HG03460 (cell line): ENCODE results near the gene TTLL9.
A peak's percentile ranks its signal among the peaks of the same experiment; 100 is the strongest.

Source experiments
- ATAC-seq: cut with Tn5 transposase; IDR thresholded peaks from one replicate; pipeline ENCODE4 v1.9.1; 2021; ENCODE audit not compliant: unreplicated experiment

Gene TTLL9

GRCh38 chr20:31939661-31940060 lies 69.2 kb downstream of the TTLL9 start:
- no peak for ATAC-seq

- ATAC-seq, result no peak
Measured at GRCh38 chr20:31943052-31943471, 72.6 kb downstream of the TTLL9 start.

DNA sequence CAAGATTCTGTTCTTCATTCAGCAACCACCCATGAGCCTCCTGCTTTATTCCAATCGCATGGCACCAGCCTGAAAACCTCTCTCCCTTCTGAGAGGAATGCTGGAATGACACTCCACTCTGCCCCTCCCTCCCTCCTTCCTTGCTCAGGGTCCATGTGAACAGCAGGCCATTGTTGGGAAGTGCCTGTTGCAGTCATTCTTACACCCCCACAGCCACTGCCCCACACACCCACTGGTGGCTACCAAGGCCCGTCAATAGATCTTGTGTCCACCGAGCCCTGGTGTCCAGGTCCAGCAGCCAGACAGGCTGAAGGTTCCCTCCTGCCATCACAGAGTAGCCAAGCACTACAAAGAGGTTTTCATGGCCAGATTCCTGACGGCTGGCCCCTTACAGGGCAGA lies 74.9 kb downstream of the TTLL9 start:
- no peak for ATAC-seq

DNA sequence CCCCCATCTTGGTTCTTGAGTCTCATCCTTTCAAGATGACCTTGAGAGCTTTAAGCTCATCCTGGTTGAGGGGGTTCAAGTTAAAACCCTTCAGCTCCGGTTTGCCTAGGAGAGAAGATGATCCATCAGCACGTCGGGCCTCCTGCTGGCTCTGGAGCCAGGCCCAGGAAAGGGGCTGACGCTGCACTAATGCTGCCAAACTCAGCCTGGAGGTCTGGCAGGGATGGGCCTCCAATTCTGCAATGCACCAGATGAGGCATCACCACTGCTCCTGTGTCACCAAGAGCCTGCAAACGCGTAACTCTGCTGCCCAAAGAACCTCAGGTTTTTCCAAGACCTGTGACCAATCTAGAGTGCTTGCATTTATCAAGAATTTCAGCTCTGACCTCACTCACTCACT lies 75.4 kb downstream of the TTLL9 start:
- no peak for ATAC-seq

DNA sequence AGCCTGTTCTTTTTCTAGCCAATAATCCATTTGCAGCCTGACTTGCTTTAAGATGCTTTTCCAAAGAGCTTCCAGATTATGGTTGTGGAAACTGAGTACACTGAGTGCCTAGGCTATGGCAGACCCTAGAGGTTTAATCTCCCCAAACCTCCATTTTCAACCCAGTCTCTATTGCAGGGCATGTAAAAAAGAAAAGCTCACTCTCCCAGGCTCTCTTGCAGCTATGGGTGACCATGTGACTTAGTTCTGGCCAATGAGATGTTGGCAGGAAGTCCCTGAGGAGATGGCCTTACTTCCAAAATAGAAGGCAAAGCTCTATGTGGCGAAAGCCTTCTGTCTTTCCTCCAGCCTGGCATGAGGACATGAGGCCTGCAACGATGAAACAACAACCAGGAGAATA lies 77.6 kb downstream of the TTLL9 start:
- ATAC-seq, result no peak

- ATAC-seq, result no peak
Measured at GRCh38 chr20:31949877-31950646, 79.6 kb downstream of the TTLL9 start.

DNA sequence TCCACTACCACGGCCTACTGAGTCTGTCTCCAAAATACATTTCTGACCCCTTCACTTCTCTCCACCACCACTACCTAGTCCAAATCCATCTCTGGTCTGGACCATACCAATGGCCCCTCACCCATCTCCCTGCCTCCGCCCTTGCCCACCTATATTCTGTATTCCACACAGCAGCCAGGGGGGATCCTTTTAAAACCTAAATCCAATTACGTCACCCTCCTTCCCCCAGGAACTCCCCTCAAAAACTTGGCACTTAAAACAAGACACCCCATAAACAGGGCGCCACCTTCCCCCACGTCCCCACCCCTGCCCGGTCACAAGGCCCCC lies 80.7 kb downstream of the TTLL9 start:
- no peak for ATAC-seq

DNA sequence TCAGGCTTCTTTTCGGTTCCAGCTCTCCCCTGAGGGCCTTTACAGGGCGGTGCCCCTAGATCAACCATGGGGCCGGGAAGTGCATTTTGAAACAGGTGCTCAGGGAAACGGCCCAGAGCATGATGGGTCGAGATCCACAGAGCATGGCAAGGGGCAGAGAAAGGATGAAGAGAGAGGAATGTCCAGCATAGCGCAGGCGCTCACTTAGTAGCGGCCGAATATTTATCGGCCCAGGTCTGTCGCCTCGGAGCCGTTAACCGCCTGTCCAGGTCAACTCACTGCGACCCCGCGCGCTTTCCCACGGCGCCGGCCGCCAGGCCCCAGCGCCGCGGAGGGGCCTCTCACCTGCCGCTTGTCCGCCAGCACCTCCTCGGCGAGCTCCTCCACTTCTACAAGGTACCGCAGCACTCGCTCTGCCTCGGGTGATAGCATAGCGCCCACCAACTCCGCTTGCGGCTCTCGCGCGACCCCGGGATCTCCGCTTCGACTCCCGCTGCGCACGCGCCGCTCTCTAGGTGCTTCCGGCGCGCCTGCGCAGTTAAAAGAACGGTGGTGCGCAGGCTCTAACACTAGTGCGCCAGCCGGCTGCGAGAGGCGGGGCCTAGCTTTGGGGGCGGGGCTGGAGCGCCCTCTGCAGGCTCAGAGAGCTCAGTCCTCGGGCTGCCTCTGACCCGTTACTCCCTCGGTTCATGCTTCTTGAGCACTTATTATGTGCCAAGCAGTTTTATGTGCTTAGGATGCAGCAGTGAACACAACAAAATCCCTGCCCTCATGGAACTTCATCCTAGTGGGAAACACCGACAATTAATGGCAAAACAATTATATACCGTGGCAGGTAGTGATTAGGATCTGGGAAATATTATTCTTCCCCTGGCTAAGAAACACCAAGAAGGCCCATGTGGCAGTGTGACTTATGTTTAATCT lies 81.4 kb downstream of the TTLL9 start, which contains the start of gene PDRG1:
PDRG1 (minus strand) TSS at position 517 of the 924 bp plus-strand sequence; CDS start at position 432, 85 bp downstream.
- peak; percentile 87 for ATAC-seq

- no peak for ATAC-seq
Measured at GRCh38 chr20:31953556-31954148, 83.2 kb downstream of the TTLL9 start.

DNA sequence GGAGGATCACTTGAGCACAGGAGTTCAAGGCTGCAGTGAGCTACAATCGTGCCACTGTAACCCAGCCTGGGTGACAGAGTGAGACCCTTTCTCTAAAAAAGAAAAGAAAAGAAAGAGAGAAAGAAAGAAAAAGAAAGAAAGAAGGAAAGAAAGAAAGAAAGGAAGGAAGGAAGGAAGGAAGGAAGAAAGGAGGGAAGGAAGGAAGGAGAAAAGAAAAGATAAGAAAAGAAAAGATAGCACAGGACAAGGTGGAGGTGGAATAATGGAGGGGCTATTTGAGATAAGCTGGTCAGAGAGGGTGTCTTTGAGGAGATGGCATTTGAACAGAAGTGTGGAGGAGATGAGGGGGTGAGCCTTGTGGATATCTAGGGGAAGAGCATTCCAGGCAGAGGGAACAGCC lies 84.1 kb downstream of the TTLL9 start:
- no peak for ATAC-seq

GRCh38 chr20:31956556-31957526 lies 86.4 kb downstream of the TTLL9 start:
- no peak for ATAC-seq

GRCh38 chr20:31962761-31963160 lies 92.3 kb downstream of the TTLL9 start:
- no peak for ATAC-seq

DNA sequence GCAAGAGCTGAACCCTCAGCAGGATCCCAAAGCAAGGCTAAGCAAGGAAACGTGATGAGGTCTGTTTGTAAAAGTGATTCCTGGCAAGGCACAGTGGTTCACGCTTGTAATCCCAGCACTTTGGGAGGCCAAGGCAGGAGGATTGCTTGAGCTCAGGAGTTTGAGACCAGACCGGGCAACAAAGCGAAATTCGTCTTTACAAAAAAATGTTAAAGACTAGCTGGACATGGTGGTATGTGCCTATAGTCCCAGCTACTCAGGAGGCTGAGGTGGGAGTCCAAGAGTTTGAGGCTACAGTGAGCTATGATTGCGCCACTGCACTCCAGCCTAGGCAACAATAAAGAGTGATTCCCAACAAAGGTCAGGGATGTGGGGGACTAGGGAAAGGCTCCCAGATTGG lies 93.5 kb downstream of the TTLL9 start:
- ATAC-seq, result no peak

DNA sequence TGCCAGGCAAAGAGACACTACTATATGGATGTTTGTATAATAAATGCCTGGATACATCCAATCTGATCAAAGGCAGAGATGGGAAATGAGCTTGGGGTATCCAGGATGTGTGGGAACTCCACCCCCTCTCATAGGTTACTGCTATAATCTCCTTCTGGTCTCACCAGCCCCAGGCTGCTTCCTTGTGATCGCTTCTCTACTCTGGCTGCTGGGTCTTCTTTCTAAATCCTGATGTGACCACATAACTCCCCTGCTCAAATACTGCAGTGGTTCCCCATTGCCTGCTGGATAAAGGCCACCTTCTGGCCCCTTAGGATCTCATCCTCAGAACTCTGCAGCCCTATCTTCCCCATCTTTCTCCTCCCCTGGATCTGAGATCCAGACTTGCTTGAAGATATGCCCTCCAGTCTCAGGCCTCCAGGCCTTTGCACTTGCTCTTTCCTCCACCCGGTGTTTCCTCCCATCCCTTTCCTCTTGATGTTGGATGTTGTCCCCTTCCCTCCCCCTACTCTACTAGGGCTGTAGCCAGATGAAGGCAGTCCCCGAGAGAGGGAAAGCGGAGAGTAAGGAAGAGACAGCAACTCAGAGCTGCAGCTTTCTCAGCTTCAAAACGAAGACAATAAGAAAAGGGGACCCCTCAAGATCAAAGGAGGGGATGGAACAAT lies 96.7 kb downstream of the TTLL9 start:
- ATAC-seq, result no peak

- peak; percentile 13 for ATAC-seq
Measured at GRCh38 chr20:31967830-31968249, 97.4 kb downstream of the TTLL9 start, which contains the start of gene XKR7. TSS of gene XKR7 (plus strand) at chr20:31968151. CDS start at chr20:31968176, 25 bp downstream.

DNA sequence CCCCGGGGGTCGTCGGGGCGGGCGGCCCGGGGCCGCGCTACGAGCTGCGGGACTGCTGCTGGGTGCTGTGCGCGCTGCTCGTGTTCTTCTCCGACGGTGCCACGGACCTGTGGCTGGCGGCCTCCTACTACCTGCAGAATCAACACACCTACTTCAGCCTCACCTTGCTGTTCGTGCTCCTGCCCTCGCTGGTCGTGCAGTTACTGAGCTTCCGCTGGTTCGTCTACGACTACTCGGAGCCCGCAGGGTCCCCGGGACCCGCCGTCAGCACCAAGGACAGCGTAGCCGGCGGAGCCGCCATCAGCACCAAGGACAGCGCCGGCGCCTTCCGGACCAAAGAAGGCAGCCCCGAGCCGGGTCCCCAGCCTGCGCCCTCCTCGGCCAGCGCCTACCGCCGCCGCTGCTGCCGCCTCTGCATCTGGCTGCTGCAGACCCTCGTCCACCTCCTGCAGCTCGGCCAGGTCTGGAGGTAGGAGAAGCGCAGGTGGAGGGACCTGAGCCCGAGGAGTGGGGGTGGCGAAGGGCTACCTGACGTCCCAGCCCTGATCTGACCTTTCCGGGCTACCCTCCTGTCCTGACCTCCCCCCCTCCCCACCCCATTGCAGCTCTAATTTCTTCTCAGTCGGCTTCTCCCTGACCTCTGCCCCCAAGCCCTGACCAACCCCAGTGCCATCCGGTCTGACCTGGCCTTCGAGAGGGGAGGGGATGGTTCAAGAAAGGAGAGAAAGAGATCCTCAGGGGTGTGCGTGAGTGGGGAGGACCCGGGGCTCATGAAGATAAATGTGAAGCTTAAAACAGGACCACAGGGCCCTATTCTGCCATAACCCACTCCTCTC lies 98.1 kb downstream of the TTLL9 start:
- peak; percentile 52 for ATAC-seq

DNA sequence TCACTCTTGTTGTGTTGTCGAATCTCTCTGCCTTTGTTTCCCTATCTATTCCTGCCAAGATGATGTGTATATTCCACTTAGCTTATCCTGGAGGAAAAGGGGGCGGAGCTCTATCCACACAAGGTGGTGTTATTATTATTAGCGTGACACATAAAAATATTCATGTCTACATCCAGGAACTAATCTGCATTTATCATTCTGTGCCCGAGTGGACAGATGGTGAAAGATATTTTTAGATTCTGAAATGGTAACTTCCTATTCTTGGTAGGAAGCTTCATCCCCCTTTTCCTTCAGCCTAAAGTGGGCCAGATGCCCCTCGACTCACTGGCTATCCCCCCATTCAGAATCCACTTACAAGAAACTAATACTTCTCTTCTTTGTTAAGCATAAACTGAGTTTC lies 99.6 kb downstream of the TTLL9 start:
- no peak for ATAC-seq

- no peak for ATAC-seq
Measured at GRCh38 chr20:31972471-31973021, 102.1 kb downstream of the TTLL9 start.

DNA sequence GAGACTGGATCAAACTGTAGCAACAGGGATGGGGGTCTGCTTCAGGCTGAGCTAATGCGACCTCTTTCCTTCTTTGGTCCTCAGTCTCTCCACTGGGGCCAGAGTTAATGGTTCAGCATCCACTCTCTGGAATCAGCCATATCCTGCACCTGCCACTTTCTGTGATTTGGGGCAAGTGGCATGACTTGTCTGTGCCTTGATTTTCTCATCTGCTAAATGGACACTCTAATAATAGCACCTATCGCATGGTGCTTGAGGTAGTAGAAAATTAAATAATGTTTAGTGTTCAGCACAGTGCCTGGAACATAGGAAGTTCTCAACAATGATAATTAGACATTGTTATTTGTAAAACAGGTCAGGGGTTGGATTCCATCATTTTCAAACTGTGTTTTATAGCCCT lies 103.9 kb downstream of the TTLL9 start:
- no peak for ATAC-seq
